OCI-LY7 (cell line): Measurements from ENCODE around the gene RAB11FIP4.

ENCODE experiments used
- CTCF ChIP-seq: fragments of 200-600 bp; sonication (generic); conservative IDR thresholded peaks from 2 replicates; pipeline ENCODE4 v1.5.1; 2014; ENCODE audit warnings: mild to moderate bottlenecking, antibody characterized with exemption, low read length, moderate library complexity, mixed read lengths
- EZH2phosphoT487 ChIP-seq: fragments of 200-600 bp; sonication (generic); IDR thresholded peaks from 2 replicates; pipeline ENCODE4 v1.6.1; 2018; ENCODE audit warnings: low read depth, borderline replicate concordance, mild to moderate bottlenecking, mixed run types, antibody characterized with exemption, low read length, moderate library complexity, mixed read lengths

GRCh38 chr17:31496097-31496496, 104.6 kb downstream of the RAB11FIP4 start:
- no peak for TF ChIP-seq CTCF
- TF ChIP-seq EZH2phosphoT487: no peak
